ENCODE measurements around the gene GDF7. TPM values are rescaled to one million over a fixed set of nuclear protein-coding genes. Genes with fewer than 3 reads are reported as not detected.

GDF7 gene
- polyA plus RNA-seq, 3 donors, result not detected

DNA sequence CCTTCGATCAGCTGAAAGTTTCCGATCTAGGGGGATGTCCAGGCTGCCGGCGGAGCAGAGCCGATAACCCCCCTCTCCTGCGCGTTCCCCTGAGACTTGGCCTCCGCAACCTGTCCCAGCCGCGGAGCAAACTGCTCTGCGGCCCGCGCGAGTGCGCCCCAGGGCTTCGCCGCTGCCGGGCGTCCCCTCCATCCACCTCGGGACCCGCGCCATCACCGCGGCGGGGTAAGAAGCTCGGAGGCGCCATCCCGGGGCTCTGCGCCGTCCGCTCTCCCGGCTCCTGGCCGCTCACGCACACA is 990 bp upstream of the GDF7 start:
- H3K27ac ChIP-seq (ENCODE audit: low read depth in 1 of 2, low read length in 2 of 2), result no peak overlapping the region
- H2AFZ ChIP-seq (ENCODE audit: insufficient read depth, low read depth, low read length, poor library complexity, severe bottlenecking), result peak overlapping the region; percentile 71
- peaks cover 83 to 91% (median 89%) of the 10 kb centered on the region in 3 donors for H3K27me3 Mint-ChIP-seq (ENCODE audit: low read depth in 3 of 3)
- no peaks in the 10 kb centered on the region for H3K79me2 ChIP-seq (ENCODE audit: insufficient read depth, low read length)
- WGBS (ENCODE audit: insufficient coverage), result 2% methylated on average over 34 of the region's 34 CpGs
- no peak for DNase-seq
- H3K27me3 ChIP-seq (ENCODE audit: control insufficient read depth in 2 of 2, insufficient read depth in 2 of 2, low read length in 2 of 2), result peaks cover 58 to 83% of the 10 kb centered on the region in 2 donors
- peak overlapping the region in 1 of 3 experiments; percentile 61 for H3K4me3 ChIP-seq (replicated peaks in 1 of 3; ENCODE audit: low read depth in 2 of 3, low read length in 3 of 3)
- no peak overlapping the region for H3K9ac ChIP-seq (ENCODE audit: insufficient read depth, low read length, poor library complexity, severe bottlenecking)
- peaks cover 10 to 20% of the 10 kb centered on the region in 2 donors for H3K4me1 ChIP-seq (ENCODE audit: control insufficient read depth in 1 of 2, insufficient read depth in 2 of 2, low read length in 2 of 2)
- intact Hi-C loops (cut with micrococcal nuclease), result loop anchor here in 1 of 2 donors (10.0 kb wide), 1 partner anchor 1311 kb away; the partner anchor contains the start of gene OSR1
- H3K27ac Mint-ChIP-seq, result no peak overlapping the region
- TF ChIP-seq, protein P1, sequence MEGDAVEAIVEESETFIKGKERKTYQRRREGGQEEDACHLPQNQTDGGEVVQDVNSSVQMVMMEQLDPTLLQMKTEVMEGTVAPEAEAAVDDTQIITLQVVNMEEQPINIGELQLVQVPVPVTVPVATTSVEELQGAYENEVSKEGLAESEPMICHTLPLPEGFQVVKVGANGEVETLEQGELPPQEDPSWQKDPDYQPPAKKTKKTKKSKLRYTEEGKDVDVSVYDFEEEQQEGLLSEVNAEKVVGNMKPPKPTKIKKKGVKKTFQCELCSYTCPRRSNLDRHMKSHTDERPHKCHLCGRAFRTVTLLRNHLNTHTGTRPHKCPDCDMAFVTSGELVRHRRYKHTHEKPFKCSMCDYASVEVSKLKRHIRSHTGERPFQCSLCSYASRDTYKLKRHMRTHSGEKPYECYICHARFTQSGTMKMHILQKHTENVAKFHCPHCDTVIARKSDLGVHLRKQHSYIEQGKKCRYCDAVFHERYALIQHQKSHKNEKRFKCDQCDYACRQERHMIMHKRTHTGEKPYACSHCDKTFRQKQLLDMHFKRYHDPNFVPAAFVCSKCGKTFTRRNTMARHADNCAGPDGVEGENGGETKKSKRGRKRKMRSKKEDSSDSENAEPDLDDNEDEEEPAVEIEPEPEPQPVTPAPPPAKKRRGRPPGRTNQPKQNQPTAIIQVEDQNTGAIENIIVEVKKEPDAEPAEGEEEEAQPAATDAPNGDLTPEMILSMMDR (IDR thresholded peaks at IDR 0.05), result no peak
- peak overlapping the region; percentile 68 for H3K4me2 ChIP-seq (replicated peaks; ENCODE audit: extremely low read depth, low read length, poor library complexity, severe bottlenecking)
- no peaks in the 10 kb centered on the region for H3K36me3 ChIP-seq (replicated peaks in 1 of 2; ENCODE audit: control insufficient read depth in 1 of 2, insufficient read depth in 2 of 2, low read length in 2 of 2)
- H3K4me3 Mint-ChIP-seq, result peak overlapping the region; percentile 54 to 88
- peaks cover 0 to 6% of the 10 kb centered on the region in 2 donors for H3K36me3 Mint-ChIP-seq
- H3K9me3 ChIP-seq (replicated peaks in 1 of 2; ENCODE audit: control insufficient read depth in 1 of 2, insufficient read depth in 1 of 2, low read length in 2 of 2), result peaks cover 0 to 31% of the 10 kb centered on the region in 2 donors
- peaks cover 28% of the 10 kb centered on the region for H3K4me1 Mint-ChIP-seq
- peaks cover under 1 to 22% (median 9%) of the 10 kb centered on the region in 7 donors for H3K9me3 Mint-ChIP-seq
- no peaks in the 10 kb centered on the region for H4K20me1 ChIP-seq (ENCODE audit: insufficient read depth, low read length)

DNA sequence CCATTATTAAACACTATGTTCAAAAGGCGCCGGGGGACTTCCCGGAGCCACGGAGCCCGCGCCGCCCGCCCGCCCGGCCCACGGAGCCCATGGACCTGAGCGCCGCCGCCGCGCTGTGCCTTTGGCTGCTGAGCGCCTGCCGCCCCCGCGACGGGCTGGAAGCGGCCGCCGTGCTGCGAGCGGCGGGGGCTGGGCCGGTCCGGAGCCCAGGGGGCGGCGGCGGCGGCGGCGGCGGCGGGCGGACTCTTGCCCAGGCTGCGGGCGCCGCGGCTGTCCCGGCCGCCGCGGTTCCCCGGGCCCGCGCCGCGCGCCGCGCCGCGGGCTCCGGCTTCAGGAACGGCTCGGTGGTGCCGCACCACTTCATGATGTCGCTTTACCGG is 197 bp downstream of the GDF7 start:
- H3K27ac ChIP-seq (ENCODE audit: low read depth in 1 of 2, low read length in 2 of 2), result no peak overlapping the region
- H3K9me3 ChIP-seq (replicated peaks in 1 of 2; ENCODE audit: control insufficient read depth in 1 of 2, insufficient read depth in 1 of 2, low read length in 2 of 2), result peaks cover 2 to 31% of the 10 kb centered on the region in 2 donors
- intact Hi-C loops (cut with micrococcal nuclease), result loop anchor here in 1 of 2 donors (10.0 kb wide), 1 partner anchor 1312 kb away; the partner anchor contains the start of gene OSR1
- H3K4me1 ChIP-seq (ENCODE audit: control insufficient read depth in 1 of 2, insufficient read depth in 2 of 2, low read length in 2 of 2), result peaks cover 10 to 20% of the 10 kb centered on the region in 2 donors
- Mint-ChIP-seq H3K27me3 (ENCODE audit: low read depth in 3 of 3) (peaks cover 90 to 95% (median 92%) of the 10 kb centered on the region in 3 donors), H3K4me1 (peaks cover 30% of the 10 kb centered on the region), H3K27ac (no peak overlapping the region), H3K4me3 (peak overlapping the region in 1 of 2 donors; percentile 70), H3K36me3 (peaks cover 0 to 8% of the 10 kb centered on the region in 2 donors), H3K9me3 (peaks cover 2 to 26% (median 12%) of the 10 kb centered on the region in 7 donors)
- no peaks in the 10 kb centered on the region for H3K36me3 ChIP-seq (replicated peaks in 1 of 2; ENCODE audit: control insufficient read depth in 1 of 2, insufficient read depth in 2 of 2, low read length in 2 of 2)
- no peak overlapping the region for H2AFZ ChIP-seq (ENCODE audit: insufficient read depth, low read depth, low read length, poor library complexity, severe bottlenecking)
- H3K4me2 ChIP-seq (replicated peaks; ENCODE audit: extremely low read depth, low read length, poor library complexity, severe bottlenecking), result peak overlapping the region; percentile 68
- WGBS (ENCODE audit: insufficient coverage), result under 1% methylated on average over 62 of the region's 62 CpGs
- DNase-seq, result no peak
- H3K79me2 ChIP-seq (ENCODE audit: insufficient read depth, low read length), result no peaks in the 10 kb centered on the region
- TF ChIP-seq, protein P1 (IDR thresholded peaks at IDR 0.05), result peak; percentile 1
- H3K9ac ChIP-seq (ENCODE audit: insufficient read depth, low read length, poor library complexity, severe bottlenecking), result no peak overlapping the region
- H4K20me1 ChIP-seq (ENCODE audit: insufficient read depth, low read length), result no peaks in the 10 kb centered on the region
- H3K27me3 ChIP-seq (ENCODE audit: control insufficient read depth in 2 of 2, insufficient read depth in 2 of 2, low read length in 2 of 2), result peaks cover 58 to 87% of the 10 kb centered on the region in 2 donors
- peak overlapping the region in 1 of 3 experiments; percentile 28 for H3K4me3 ChIP-seq (replicated peaks in 1 of 3; ENCODE audit: low read depth in 2 of 3, low read length in 3 of 3)

Measured in CD14-positive monocyte (primary cell).